Breast epithelium (tissue), 4 donors: ENCODE results near the gene EXPH5. TPM values are rescaled to one million over a fixed set of nuclear protein-coding genes. Genes with fewer than 3 reads are reported as not detected.

Experiments
- DNase-seq, 2 donors: peaks; one replicate each; pipeline ENCODE4 v3.0.0-alpha.2; 2019; ENCODE audit warnings: low spot score in 2 of 2
- H3K27ac ChIP-seq, 2 donors: fragments of 200-600 bp; sonication (generic) in 1 of 2; one replicate each; pipeline ENCODE4 v1.5.1; 2016 to 2019; ENCODE audit warnings: mild to moderate bottlenecking in 1 of 2
- H3K27me3 ChIP-seq, 2 donors: fragments of 200-600 bp; sonication (generic) in 1 of 2; one replicate each; pipeline versions ENCODE4 v1.5.1 to v1.6.0; 2017 to 2019; ENCODE audit warnings: control low read depth in 1 of 2, mild to moderate bottlenecking in 1 of 2
- H3K36me3 ChIP-seq: fragments of 200-600 bp; one replicate; pipeline ENCODE4 v1.5.1; 2019
- H3K4me1 ChIP-seq, 2 donors: fragments of 200-600 bp; sonication (generic); one replicate each; pipeline ENCODE4 v1.5.1; 2016 to 2019; ENCODE audit warnings: control low read depth in 1 of 2
- H3K4me3 ChIP-seq, 3 donors: fragments of 200-600 bp; sonication (generic); 1 replicate in 2 of 3; 2 replicates in 1 of 3; pipeline ENCODE4 v1.5.1; 2016 to 2019; ENCODE audit warnings: mild to moderate bottlenecking in 3 of 3, moderate library complexity in 2 of 3
- H3K9me3 ChIP-seq, 2 donors: fragments of 200-600 bp; sonication (generic) in 1 of 2; one replicate each; pipeline ENCODE4 v1.5.1; 2016 to 2019; ENCODE audit warnings: control low read depth in 1 of 2
- POLR2A ChIP-seq: fragments of 450-650 bp; IDR thresholded peaks from one replicate; pipeline ENCODE4 v1.6.1; 2016; ENCODE audit warnings: antibody characterized with exemption, mild to moderate bottlenecking, moderate library complexity
- POLR2AphosphoS5 ChIP-seq, 3 donors: sonication (generic); formaldehyde crosslinking; IDR thresholded peaks; one replicate each; pipeline ENCODE4 v1.6.1; 2017; ENCODE audit warnings: antibody characterized with exemption in 3 of 3
- intact Hi-C: fragments of 100-400 bp; cut with DNase I; formaldehyde crosslinking; loops from one replicate; pipeline ENCODE4 v1.15.1; 2023; ENCODE audit warnings: low total_unique reads
- total RNA-seq, 3 donors: library from RNA; depleted of rRNA; stranded (reverse); fragments of >200 nt; gene quantifications; one replicate each; pipeline ENCODE4 v1.1.0, GENCODE V29; 2016
- TF ChIP-seq, protein P1 (sequence below), 3 donors: fragments of 450-650 bp; IDR thresholded peaks; one replicate each; pipeline ENCODE4 v1.5.1; 2016 to 2017; ENCODE audit warnings: antibody characterized with exemption in 3 of 3, mild to moderate bottlenecking in 3 of 3, moderate library complexity in 3 of 3

The EXPH5 gene
- total RNA-seq, 3 donors from 2014 or later = 3.2 to 16.8 (median 8.8) TPM

DNA sequence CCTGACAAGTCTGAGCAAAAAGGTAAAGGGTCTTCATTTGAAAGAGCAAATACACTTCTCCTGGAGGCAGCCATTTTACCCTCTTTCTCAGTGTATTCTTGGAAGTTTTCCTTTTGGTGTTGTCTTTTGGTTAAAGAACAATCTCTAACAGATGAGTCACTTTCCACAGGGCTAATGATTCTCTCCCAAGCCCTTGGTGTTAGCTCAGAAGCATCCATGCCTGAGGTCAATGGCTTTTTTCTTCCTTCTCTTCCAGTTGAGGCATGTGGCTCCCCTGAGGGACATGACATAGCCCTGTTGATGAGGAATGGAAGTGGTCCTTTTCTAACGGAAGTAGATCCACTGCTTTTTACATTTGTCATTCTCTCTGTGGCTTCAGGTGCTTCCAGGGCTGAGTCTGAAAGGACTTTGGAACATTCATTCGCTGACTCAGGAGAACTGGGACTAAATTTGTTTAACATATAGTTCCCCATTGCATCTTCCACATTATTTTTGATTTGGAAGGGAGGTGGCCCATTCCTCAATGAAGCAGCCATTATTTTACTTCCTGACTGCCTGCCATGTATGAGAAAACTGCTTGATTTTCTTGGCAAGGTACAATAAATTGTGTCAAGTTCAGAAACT lies 81.6 kb downstream of the EXPH5 start:
- Histone ChIP-seq H3K4me3 (no peak overlapping the region), H3K27ac (no peak overlapping the region), H3K27me3 (no peaks in the 10 kb centered on the region), H3K4me1 (no peaks in the 10 kb centered on the region), H3K9me3 (no peaks in the 10 kb centered on the region), H3K36me3 (peaks cover 4% of the 10 kb centered on the region)
- intact Hi-C loops = no loop called here
- TF ChIP-seq POLR2A (no peak), POLR2AphosphoS5 (IDR thresholded peaks at IDR 0.05) (no peak)
- TF ChIP-seq, protein P1, sequence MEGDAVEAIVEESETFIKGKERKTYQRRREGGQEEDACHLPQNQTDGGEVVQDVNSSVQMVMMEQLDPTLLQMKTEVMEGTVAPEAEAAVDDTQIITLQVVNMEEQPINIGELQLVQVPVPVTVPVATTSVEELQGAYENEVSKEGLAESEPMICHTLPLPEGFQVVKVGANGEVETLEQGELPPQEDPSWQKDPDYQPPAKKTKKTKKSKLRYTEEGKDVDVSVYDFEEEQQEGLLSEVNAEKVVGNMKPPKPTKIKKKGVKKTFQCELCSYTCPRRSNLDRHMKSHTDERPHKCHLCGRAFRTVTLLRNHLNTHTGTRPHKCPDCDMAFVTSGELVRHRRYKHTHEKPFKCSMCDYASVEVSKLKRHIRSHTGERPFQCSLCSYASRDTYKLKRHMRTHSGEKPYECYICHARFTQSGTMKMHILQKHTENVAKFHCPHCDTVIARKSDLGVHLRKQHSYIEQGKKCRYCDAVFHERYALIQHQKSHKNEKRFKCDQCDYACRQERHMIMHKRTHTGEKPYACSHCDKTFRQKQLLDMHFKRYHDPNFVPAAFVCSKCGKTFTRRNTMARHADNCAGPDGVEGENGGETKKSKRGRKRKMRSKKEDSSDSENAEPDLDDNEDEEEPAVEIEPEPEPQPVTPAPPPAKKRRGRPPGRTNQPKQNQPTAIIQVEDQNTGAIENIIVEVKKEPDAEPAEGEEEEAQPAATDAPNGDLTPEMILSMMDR (IDR thresholded peaks at IDR 0.05) = no peak
- DNase-seq = no peak

DNA sequence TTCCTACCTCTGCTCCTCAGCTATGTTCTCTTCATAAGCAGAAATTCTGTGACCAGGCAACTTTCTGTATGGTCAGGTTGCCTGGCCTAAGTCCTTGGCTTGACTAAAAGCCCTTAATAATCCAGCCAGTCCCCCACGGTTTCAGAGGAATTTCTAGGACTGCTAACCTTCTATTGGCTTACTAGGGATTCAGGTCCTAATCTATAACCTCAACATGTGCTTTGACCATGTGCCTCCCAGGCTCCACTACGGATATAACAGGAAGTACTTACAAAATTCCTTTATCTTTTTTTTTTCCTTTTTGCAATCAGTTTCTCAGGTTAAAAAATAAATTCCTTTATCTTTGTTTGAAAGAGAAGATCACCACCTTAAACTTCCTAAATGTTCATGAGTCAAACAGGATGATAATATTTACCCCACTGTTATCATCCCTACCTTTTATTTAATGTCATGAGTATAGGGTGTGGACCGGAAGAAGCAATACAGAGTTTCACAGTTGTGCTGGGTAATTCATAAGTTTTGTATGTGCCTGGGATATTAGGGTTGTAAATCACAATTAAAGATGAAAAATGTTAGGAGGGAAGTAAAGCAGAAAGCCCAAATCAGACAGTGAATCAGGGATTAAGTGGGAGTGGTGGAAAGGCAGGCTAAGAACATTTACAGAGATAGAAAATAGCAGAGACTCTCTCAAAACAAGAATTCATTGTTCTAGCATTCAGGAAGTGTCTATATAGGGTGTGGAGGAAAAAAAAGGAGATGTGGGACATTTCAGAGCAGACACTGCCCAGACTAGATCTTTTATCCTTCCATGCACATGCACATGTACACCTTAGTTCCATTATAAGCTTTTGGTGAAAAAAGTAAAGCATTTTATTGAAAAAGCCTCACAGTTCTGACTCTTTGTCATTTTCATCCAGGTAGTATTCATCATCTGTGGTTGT lies 84.6 kb downstream of the EXPH5 start:
- TF ChIP-seq POLR2AphosphoS5 (IDR thresholded peaks at IDR 0.05) (no peak), POLR2A (no peak)
- TF ChIP-seq, protein P1 (IDR thresholded peaks at IDR 0.05) = no peak
- H3K27ac ChIP-seq = no peak overlapping the region
- no peaks in the 10 kb centered on the region for H3K9me3 ChIP-seq
- intact Hi-C loops = no loop called here
- peaks cover 4% of the 10 kb centered on the region for H3K36me3 ChIP-seq
- no peak for DNase-seq
- no peaks in the 10 kb centered on the region for H3K4me1 ChIP-seq
- H3K4me3 ChIP-seq = no peak overlapping the region
- H3K27me3 ChIP-seq = no peaks in the 10 kb centered on the region

DNA sequence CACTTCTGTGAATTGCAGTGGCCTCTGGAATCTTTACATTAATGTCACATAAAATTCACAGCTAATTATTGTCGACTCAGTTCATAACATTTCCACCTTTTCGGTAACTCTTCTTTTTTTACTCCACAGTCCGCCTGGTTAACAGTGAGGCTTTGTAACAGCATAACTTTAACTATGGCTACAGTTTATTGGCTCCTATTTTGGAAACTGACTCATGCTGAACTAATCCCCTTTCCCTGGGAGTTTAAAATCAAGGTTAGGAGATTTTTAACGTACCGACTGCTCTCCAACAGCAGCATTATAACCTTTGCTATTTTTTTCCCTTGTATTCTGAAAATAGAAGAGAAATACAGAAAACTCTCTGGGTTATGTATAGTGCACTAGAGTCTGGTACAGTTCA lies 92.2 kb downstream of the EXPH5 start:
- no peaks in the 10 kb centered on the region for H3K27me3 ChIP-seq
- no peak for DNase-seq
- H3K36me3 ChIP-seq = no peaks in the 10 kb centered on the region
- intact Hi-C loops = no loop called here
- no peaks in the 10 kb centered on the region for H3K9me3 ChIP-seq
- TF ChIP-seq, protein P1 (IDR thresholded peaks at IDR 0.05) = no peak
- TF ChIP-seq POLR2AphosphoS5 (IDR thresholded peaks at IDR 0.05) (no peak), POLR2A (no peak)
- H3K4me3 ChIP-seq = no peak overlapping the region
- H3K27ac ChIP-seq = no peak overlapping the region
- H3K4me1 ChIP-seq = no peaks in the 10 kb centered on the region

DNA sequence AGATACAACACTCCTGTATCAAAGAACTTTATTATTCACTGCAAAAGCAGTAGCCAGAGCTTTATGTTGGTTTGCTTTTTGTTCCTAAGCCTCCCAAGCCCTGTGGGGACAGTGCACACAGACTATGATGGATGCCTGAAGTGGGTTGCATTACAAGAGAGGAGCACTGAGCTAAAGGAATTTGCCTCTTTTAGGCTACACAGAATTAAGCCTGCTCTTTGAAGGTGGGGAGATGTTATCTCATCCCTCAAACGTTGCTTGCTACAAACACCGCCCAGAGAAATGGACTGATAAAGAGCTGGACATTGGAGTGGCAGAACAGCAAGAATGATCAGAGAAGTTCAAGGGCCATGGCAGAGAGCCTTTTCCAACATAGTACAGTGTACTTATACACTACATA lies 92.8 kb downstream of the EXPH5 start:
- Histone ChIP-seq H3K4me1 (no peaks in the 10 kb centered on the region), H3K27me3 (no peaks in the 10 kb centered on the region), H3K36me3 (no peaks in the 10 kb centered on the region), H3K9me3 (no peaks in the 10 kb centered on the region), H3K27ac (no peak overlapping the region), H3K4me3 (no peak overlapping the region)
- intact Hi-C loops = no loop called here
- TF ChIP-seq, protein P1 (IDR thresholded peaks at IDR 0.05) = no peak
- no peak for TF ChIP-seq POLR2AphosphoS5 (IDR thresholded peaks at IDR 0.05)
- no peak for TF ChIP-seq POLR2A
- no peak for DNase-seq

DNA sequence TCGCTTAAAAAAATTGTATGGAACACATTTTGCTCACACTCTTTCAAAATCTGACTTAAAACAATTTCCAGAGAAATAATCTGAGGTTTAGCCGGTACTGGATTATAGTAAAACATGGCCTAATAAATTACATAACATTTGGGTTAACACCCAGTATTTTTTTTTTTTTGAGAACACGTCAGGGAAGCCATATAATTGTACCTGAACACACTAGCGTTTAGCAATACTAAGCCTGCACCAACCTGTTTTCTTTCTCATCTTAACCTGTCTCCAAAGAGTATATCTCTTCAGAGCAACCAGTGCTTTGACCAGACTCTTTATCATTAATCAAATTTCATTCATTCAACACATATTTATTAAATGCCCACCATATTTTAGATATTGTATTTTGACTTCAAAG lies 93.4 kb downstream of the EXPH5 start:
- no peaks in the 10 kb centered on the region for H3K36me3 ChIP-seq
- intact Hi-C loops = no loop called here

More for the DNA sequence above, 93.4 kb downstream of the EXPH5 start:
- no peaks in the 10 kb centered on the region for H3K27me3 ChIP-seq
- H3K27ac ChIP-seq = no peak overlapping the region
- H3K4me3 ChIP-seq = no peak overlapping the region
- no peaks in the 10 kb centered on the region for H3K9me3 ChIP-seq
- TF ChIP-seq, protein P1 (IDR thresholded peaks at IDR 0.05) = no peak
- TF ChIP-seq POLR2A (no peak), POLR2AphosphoS5 (IDR thresholded peaks at IDR 0.05) (no peak)
- H3K4me1 ChIP-seq = no peaks in the 10 kb centered on the region
- DNase-seq = no peak
